Body of pancreas (tissue), 4 donors: Measurements from ENCODE around the gene MAGIX. TPM values are rescaled to one million over a fixed set of nuclear protein-coding genes. Genes with fewer than 3 reads are reported as not detected.

Source experiments
- ATAC-seq: fragments of 150-250 bp; one replicate; pipeline ENCODE4 v1.9.1; 2016
- DNase-seq, 4 donors: peaks; one replicate each; pipeline ENCODE4 v3.0.0-alpha.2; 2019
- H3K27ac ChIP-seq, 4 donors: fragments of 200-600 bp; sonication (generic); 1 replicate in 3 of 4; 2 replicates in 1 of 4; pipeline versions ENCODE4 v1.5.1 to v1.6.1; 2016 to 2019; ENCODE audit warnings: mild to moderate bottlenecking in 1 of 4, mixed read lengths in 1 of 4, moderate library complexity in 1 of 4
- H3K27me3 ChIP-seq, 2 donors: fragments of 200-600 bp; sonication (generic); one replicate each; pipeline ENCODE4 v1.6.0; 2016; ENCODE audit warnings: mild to moderate bottlenecking in 1 of 2
- H3K36me3 ChIP-seq, 2 donors: fragments of 200-600 bp; sonication (generic); replicated peaks in 1 of 2; 2 replicates each; pipeline ENCODE4 v1.5.1; 2016; ENCODE audit warnings: low read depth in 2 of 2; ENCODE audit not compliant: insufficient read depth in 1 of 2
- H3K4me1 ChIP-seq: fragments of 200-600 bp; sonication (generic); one replicate; pipeline ENCODE4 v1.6.0; 2016
- H3K4me3 ChIP-seq, 2 donors: fragments of 200-600 bp; sonication (generic); 1 replicate in 1 of 2; 2 replicates in 1 of 2; pipeline ENCODE4 v1.5.1; 2016 to 2019
- H3K9me3 ChIP-seq, 3 donors: fragments of 200-600 bp; sonication (generic); 1 replicate in 2 of 3; 2 replicates in 1 of 3; pipeline ENCODE4 v1.5.1; 2016
- CTCF ChIP-seq, 7 experiments: fragments of 450-650 bp in 4 of 7; fragments of 200-600 bp in 3 of 7; sonication (generic) in 3 of 7; IDR thresholded peaks; one replicate each; pipeline ENCODE4 v1.5.1; 2016 to 2019; ENCODE audit warnings: antibody characterized with exemption in 7 of 7
- POLR2A ChIP-seq, 3 donors: fragments of 450-650 bp; IDR thresholded peaks; one replicate each; pipeline ENCODE4 v1.6.1; 2016; ENCODE audit warnings: antibody characterized with exemption in 3 of 3, mild to moderate bottlenecking in 2 of 3
- WGBS, 2 donors: methylation state at CpG; one replicate each; pipeline ENCODE4 v1.1.5; 2017; 5-methylcytosine and 5-hydroxymethylcytosine counted together
- intact Hi-C: fragments of 100-400 bp; cut with DNase I; formaldehyde crosslinking; loops from one replicate; pipeline ENCODE4 v1.15.1; 2023
- total RNA-seq, 2 donors: library from RNA; depleted of rRNA; stranded (reverse); fragments of >200 nt; gene quantifications; one replicate each; pipeline ENCODE4 v1.1.0, GENCODE V29; 2016

Gene MAGIX
- total RNA-seq: 10 to 100 TPM; 13.2 to 40.9 TPM

GRCh38 chrX:49162620-49163019 is at the start of gene MAGIX:
TSS of gene MAGIX (plus strand) at chrX:49162758. CDS start at chrX:49162890, 132 bp downstream.
- intact Hi-C loops: no loop called here
- 51% methylated on average over 13 of the region's 28 CpGs; no CpG with 5 or more reads in 1 of the 2 donors for WGBS, 2 donors
- TF ChIP-seq CTCF (IDR thresholded peaks at IDR 0.05): peak in 3 of 7 experiments; percentile 10 to 30 (median 13)
- peak; percentile 17 to 54 (median 52) for TF ChIP-seq POLR2A (IDR thresholded peaks at IDR 0.05)
- DNase-seq (peak; percentile 62 to 77 (median 70)), ATAC-seq (peak; percentile 54)
- peak within 1 kb of the TSS; percentile 89 to 93 (median 93) for H3K27ac ChIP-seq
- no peaks in the 10 kb centered on the region for H3K9me3 ChIP-seq
- no peaks in the 10 kb centered on the region for H3K27me3 ChIP-seq
- H3K36me3 ChIP-seq: no peaks in the 10 kb centered on the region
- H3K4me3 ChIP-seq: no peak within 1 kb of the TSS
- H3K4me1 ChIP-seq: peaks cover 15% of the 10 kb centered on the region

- H3K27me3 ChIP-seq: no peaks in the 10 kb centered on the region
- H3K9me3 ChIP-seq: no peaks in the 10 kb centered on the region
- no peak for DNase-seq
- WGBS, 2 donors: 90% methylated on average over 8 of the region's 8 CpGs; no CpG with 5 or more reads in 1 of the 2 donors
- no peak overlapping the region for H3K27ac ChIP-seq
- no peak for ATAC-seq
- no peak for TF ChIP-seq POLR2A (IDR thresholded peaks at IDR 0.05)
- no peak for TF ChIP-seq CTCF (IDR thresholded peaks at IDR 0.05)
- H3K4me1 ChIP-seq: no peaks in the 10 kb centered on the region
- peaks cover 0 to 2% of the 10 kb centered on the region in 2 donors for H3K36me3 ChIP-seq
- no peak overlapping the region for H3K4me3 ChIP-seq
- intact Hi-C loops: no loop called here
These were observed 46.5 kb upstream of the MAGIX start for GRCh38 chrX:49116076-49116475.

GRCh38 chrX:49116716-49117115 is 45.8 kb upstream of the MAGIX start:
- Histone ChIP-seq H3K27ac (no peak overlapping the region), H3K4me1 (no peaks in the 10 kb centered on the region), H3K4me3 (no peak overlapping the region), H3K36me3 (peaks cover 0 to 2% of the 10 kb centered on the region in 2 donors), H3K27me3 (no peaks in the 10 kb centered on the region), H3K9me3 (no peaks in the 10 kb centered on the region)
- DNase-seq (no peak), ATAC-seq (no peak)
- WGBS, 2 donors: 88 to 89% methylated on average over 5 of the region's 5 CpGs
- TF ChIP-seq CTCF (IDR thresholded peaks at IDR 0.05): no peak
- TF ChIP-seq POLR2A (IDR thresholded peaks at IDR 0.05): no peak
- intact Hi-C loops: no loop called here

- DNase-seq (no peak), ATAC-seq (no peak)
- Histone ChIP-seq H3K36me3 (peaks cover 0 to 2% of the 10 kb centered on the region in 2 donors), H3K27ac (no peak overlapping the region), H3K4me3 (no peak overlapping the region), H3K27me3 (no peaks in the 10 kb centered on the region), H3K9me3 (no peaks in the 10 kb centered on the region), H3K4me1 (peaks cover 7% of the 10 kb centered on the region)
- 54 to 89% methylated on average over 3 to 4 of the region's 6 CpGs for WGBS, 2 donors
- TF ChIP-seq CTCF (IDR thresholded peaks at IDR 0.05): no peak
- TF ChIP-seq POLR2A (IDR thresholded peaks at IDR 0.05): no peak
- intact Hi-C loops: no loop called here
These were observed 45.0 kb upstream of the MAGIX start for GRCh38 chrX:49117581-49117980.

GRCh38 chrX:49120091-49120490 is 42.5 kb upstream of the MAGIX start:
- no peak for TF ChIP-seq CTCF (IDR thresholded peaks at IDR 0.05)
- TF ChIP-seq POLR2A (IDR thresholded peaks at IDR 0.05): no peak
- ATAC-seq (no peak), DNase-seq (no peak)
- Histone ChIP-seq H3K36me3 (no peaks in the 10 kb centered on the region), H3K27ac (no peak overlapping the region), H3K4me1 (peaks cover 11% of the 10 kb centered on the region), H3K27me3 (no peaks in the 10 kb centered on the region), H3K4me3 (no peak overlapping the region), H3K9me3 (no peaks in the 10 kb centered on the region)
- 75% methylated on average over 1 of the region's 1 CpG for WGBS, 2 donors
- intact Hi-C loops: no loop called here
